ENCODE results near the gene VAV2. TPM values are rescaled to one million over a fixed set of nuclear protein-coding genes. Genes with fewer than 3 reads are reported as not detected.

The VAV2 gene
- total and polyA plus RNA-seq, 2 experiments from 2014 or later = 8.1 to 28.9 TPM

- H3F3A ChIP-seq (replicated peaks; ENCODE audit: low read depth) = no peaks in the 10 kb centered on the region
- no peak overlapping the region for H3K4me3 ChIP-seq
- peaks cover 11% of the 10 kb centered on the region; the same call in 1 of the 2 replicates for H4K20me1 ChIP-seq (replicated peaks; ENCODE audit: insufficient read depth)
- no peaks in the 10 kb centered on the region; the same call in 2 of the 3 replicates for H3K9me3 Mint-ChIP-seq
- H2AFZ ChIP-seq = no peak overlapping the region
- peaks cover 77% of the 10 kb centered on the region for H3K79me2 ChIP-seq (replicated peaks; ENCODE audit: insufficient read depth)
- no peaks in the 10 kb centered on the region for H3K4me1 ChIP-seq (ENCODE audit: insufficient read depth)
- H3K9me2 ChIP-seq (ENCODE audit: insufficient read depth) = no peaks in the 10 kb centered on the region
- peaks cover 15% of the 10 kb centered on the region for H3K4me1 Mint-ChIP-seq
- no peak overlapping the region for H3K27ac Mint-ChIP-seq
- H3K27me3 ChIP-seq (ENCODE audit: insufficient read depth) = no peaks in the 10 kb centered on the region
- TF ChIP-seq ZNF114 (CRISPR knock-in tag; IDR thresholded peaks at IDR 0.05) (no peak), REST (IDR thresholded peaks at IDR 0.05; ENCODE audit: unreplicated experiment) (no peak), JUNB (IDR thresholded peaks at IDR 0.05; ENCODE audit: unreplicated experiment) (no peak), CREB1 (CRISPR knock-in tag; IDR thresholded peaks at IDR 0.05; ENCODE audit: low read depth) (no peak), STAT1 (IDR thresholded peaks at IDR 0.05; ENCODE audit: unreplicated experiment) (no peak), EZH2phosphoT487 (IDR thresholded peaks at IDR 0.05; ENCODE audit: unreplicated experiment) (no peak), NANOG (IDR thresholded peaks at IDR 0.05; ENCODE audit: borderline replicate concordance) (no peak), ZNF462 (CRISPR knock-in tag; IDR thresholded peaks at IDR 0.05) (no peak), ZNF331 (CRISPR knock-in tag; IDR thresholded peaks at IDR 0.05; ENCODE audit: low read depth) (no peak), ETS1 (IDR thresholded peaks at IDR 0.05) (no peak), EZH2 (IDR thresholded peaks at IDR 0.05; ENCODE audit: low read depth, unreplicated experiment) (no peak)
- TF ChIP-seq, protein P1, sequence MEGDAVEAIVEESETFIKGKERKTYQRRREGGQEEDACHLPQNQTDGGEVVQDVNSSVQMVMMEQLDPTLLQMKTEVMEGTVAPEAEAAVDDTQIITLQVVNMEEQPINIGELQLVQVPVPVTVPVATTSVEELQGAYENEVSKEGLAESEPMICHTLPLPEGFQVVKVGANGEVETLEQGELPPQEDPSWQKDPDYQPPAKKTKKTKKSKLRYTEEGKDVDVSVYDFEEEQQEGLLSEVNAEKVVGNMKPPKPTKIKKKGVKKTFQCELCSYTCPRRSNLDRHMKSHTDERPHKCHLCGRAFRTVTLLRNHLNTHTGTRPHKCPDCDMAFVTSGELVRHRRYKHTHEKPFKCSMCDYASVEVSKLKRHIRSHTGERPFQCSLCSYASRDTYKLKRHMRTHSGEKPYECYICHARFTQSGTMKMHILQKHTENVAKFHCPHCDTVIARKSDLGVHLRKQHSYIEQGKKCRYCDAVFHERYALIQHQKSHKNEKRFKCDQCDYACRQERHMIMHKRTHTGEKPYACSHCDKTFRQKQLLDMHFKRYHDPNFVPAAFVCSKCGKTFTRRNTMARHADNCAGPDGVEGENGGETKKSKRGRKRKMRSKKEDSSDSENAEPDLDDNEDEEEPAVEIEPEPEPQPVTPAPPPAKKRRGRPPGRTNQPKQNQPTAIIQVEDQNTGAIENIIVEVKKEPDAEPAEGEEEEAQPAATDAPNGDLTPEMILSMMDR (conservative IDR thresholded peaks at IDR 0.05; ENCODE audit: low read depth in 2 of 2) = no peak
- no peaks in the 10 kb centered on the region for H3K36me3 Mint-ChIP-seq (ENCODE audit: low read depth)
- peaks cover 15% of the 10 kb centered on the region for H3K27me3 Mint-ChIP-seq (ENCODE audit: insufficient read depth, low read depth, poor library complexity)
- ATAC-seq = no peak
- DNase-seq (ENCODE audit: low spot score) = no peak
- no peak overlapping the region for H3K4me3 Mint-ChIP-seq
- H3K36me3 ChIP-seq (ENCODE audit: insufficient read depth) = no peaks in the 10 kb centered on the region
- no peak overlapping the region for H3K4me2 ChIP-seq
- H3K27ac ChIP-seq (ENCODE audit: low read depth) = no peak overlapping the region
Measured at GRCh38 chr9:133906932-133907910, 84.9 kb downstream of the VAV2 start.

All from GM23338 (cell line).